ENCODE data around the gene RASGRP3.

- no peak for TF ChIP-seq GATA3 (IDR thresholded peaks at IDR 0.05; ENCODE audit: low read depth, low read length)
- no peak for TF ChIP-seq GATA2 (IDR thresholded peaks at IDR 0.05; ENCODE audit: low read depth, low read length)
These were observed 8.6 kb downstream of the RASGRP3 start for GRCh38 chr2:33485051-33485450.

Measured in SH-SY5Y (cell line).